Activated T-helper 17 cell treated with anti-CD3 and anti-CD28 coated beads, Interleukin-2, amount 50 U/mL, for 72 hours (primary cell): Measurements from ENCODE around the gene GPC5. TPM values are rescaled to one million over a fixed set of nuclear protein-coding genes. Genes with fewer than 3 reads are reported as not detected.

Experiments used
- ATAC-seq: fragments of 150-1000 bp; cut with Tn5 transposase; replicated peaks from 2 replicates; pipeline ENCODE4 v1.10.0; 2021; ENCODE audit warnings: mild to moderate bottlenecking, moderate library complexity
- H3K27ac Mint-ChIP-seq: one replicate; pipeline ENCODE4 v1.8.0; 2022; ENCODE audit warnings: mixed read lengths
- H3K27me3 Mint-ChIP-seq: one replicate; pipeline ENCODE4 v1.8.0; 2022; ENCODE audit warnings: mixed read lengths
- H3K36me3 Mint-ChIP-seq: one replicate; pipeline ENCODE4 v1.8.0; 2022; ENCODE audit warnings: low read depth, mild to moderate bottlenecking, mixed read lengths
- H3K4me1 Mint-ChIP-seq: one replicate; pipeline ENCODE4 v1.8.0; 2022; ENCODE audit warnings: mixed read lengths
- H3K4me3 Mint-ChIP-seq: one replicate; pipeline ENCODE4 v1.8.0; 2022; ENCODE audit warnings: mild to moderate bottlenecking, mixed read lengths
- H3K9me3 Mint-ChIP-seq: one replicate; pipeline ENCODE4 v1.8.0; 2022; ENCODE audit warnings: mixed read lengths
- total RNA-seq, 2 donors: library from RNA; stranded (reverse); gene quantifications; one replicate each; pipeline ENCODE4 v1.2.3, GENCODE V29; 2022

The GPC5 gene
- total RNA-seq, 2 donors from 2014 or later: 0.09 to 0.29 TPM

DNA sequence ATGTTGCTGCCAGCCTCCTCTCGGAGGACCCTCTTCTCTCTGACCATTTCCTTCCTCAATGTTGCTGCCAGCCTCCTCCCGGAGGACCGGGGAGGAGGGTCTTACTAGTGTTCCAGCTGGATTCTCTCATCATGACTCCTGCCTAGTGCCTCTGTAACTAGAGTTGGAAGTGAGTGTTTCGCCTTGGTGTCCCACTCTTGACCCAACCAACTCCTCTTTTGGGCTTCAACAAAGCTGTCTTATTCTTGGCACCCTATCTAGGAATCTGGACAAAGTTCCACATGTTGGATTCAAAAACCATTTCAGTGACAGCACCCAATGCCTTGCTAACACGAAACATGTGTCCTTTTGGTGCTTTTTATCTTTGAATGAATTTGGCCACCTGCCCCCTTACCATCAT lies 165.4 kb downstream of the GPC5 start:
- Mint-ChIP-seq H3K4me1 (no peaks in the 10 kb centered on the region), H3K36me3 (no peaks in the 10 kb centered on the region), H3K9me3 (no peaks in the 10 kb centered on the region), H3K27ac (no peak overlapping the region), H3K27me3 (no peaks in the 10 kb centered on the region), H3K4me3 (no peak overlapping the region)
- ATAC-seq: no peak

DNA sequence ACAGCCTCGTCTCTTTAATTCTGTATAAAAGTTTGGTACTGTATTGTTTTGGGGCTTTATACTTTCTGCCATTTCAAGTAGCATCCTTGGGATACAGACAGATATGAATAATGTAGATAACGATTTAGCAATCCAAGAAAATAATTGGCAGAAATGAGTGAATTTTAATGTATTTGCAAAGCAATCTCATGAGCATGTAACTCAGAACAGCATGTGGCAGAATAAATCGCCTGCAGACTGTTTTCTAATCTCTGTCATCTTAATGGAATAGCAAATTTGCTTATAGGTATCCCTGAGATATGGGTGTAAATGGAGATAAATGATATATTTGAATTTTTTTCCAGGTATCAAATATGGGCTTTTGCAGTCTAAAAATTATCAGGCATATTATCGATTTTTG lies 166.0 kb downstream of the GPC5 start:
- Mint-ChIP-seq H3K9me3 (no peaks in the 10 kb centered on the region), H3K27me3 (no peaks in the 10 kb centered on the region), H3K4me1 (no peaks in the 10 kb centered on the region), H3K36me3 (no peaks in the 10 kb centered on the region), H3K4me3 (no peak overlapping the region), H3K27ac (no peak overlapping the region)
- no peak for ATAC-seq

DNA sequence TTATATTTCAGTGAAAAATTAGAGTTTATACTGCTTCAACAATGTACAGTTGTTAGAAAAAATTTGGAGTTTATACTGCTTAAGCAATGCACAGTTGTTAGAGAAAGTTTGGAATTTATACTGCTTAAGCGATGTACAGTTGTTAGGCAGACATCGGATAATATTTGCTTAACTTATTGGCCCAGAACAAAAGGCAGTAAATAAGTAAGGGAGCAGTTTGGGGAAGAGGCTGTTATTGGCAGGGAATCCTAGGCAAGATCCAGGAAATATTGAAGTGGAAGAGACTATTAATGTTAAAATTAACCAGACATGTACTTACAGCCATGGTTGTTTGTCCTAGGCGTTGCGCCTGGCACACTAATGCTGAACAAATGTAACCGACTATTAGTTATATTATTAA lies 166.9 kb downstream of the GPC5 start:
- ATAC-seq: no peak
- Mint-ChIP-seq H3K36me3 (no peaks in the 10 kb centered on the region), H3K4me3 (no peak overlapping the region), H3K9me3 (no peaks in the 10 kb centered on the region), H3K27ac (no peak overlapping the region), H3K4me1 (no peaks in the 10 kb centered on the region), H3K27me3 (no peaks in the 10 kb centered on the region)

DNA sequence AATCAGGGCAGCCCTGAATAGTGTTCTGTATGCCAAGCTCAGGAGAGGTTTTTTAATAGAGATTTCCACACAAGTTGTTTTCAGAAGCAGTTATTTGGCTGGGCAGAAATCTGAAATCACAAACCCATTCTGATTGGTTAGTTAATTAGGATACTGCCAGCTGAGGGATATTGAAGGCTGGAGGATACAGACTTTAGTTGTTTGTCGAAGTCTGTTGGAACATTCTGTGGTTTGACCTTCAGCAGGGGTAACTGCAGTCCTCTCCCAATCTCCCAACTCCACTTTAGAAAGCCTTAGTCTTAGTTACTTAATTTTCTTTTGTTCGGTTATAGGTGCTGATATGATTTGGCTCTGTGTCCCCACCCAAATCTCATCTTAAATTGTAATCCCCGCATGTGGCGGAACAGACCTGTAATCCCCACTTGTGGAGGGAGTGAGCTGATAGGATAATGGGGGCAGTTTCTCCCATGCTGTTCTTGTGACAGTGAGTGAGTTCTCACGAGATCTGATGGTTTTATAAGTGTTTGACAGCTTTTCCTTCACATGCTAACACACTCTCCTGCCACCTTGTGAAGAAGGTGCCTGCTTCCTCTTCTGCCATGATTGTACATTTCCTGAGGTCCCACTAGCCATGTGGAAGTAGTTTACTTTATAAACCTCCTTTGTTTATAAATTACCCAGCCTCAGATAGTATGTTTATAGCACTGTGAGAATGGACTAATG lies 169.2 kb downstream of the GPC5 start:
- Mint-ChIP-seq H3K4me3 (no peak overlapping the region), H3K36me3 (no peaks in the 10 kb centered on the region), H3K27ac (no peak overlapping the region), H3K4me1 (no peaks in the 10 kb centered on the region), H3K9me3 (no peaks in the 10 kb centered on the region), H3K27me3 (no peaks in the 10 kb centered on the region)
- no peak for ATAC-seq

DNA sequence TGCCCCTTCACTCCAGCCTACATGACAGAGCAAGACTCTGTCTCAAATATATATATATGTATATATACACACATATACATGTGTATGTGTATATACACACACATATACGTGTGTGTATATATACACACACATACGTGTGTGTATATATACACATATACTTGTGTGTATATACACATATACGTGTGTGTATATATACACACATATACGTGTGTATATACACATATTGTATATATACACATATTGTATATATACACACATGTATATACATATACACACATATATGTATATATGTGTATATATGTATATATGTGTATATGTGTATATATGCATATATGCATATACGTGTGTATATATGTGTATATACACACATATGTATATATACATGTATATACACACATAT lies 173.3 kb downstream of the GPC5 start:
- Mint-ChIP-seq H3K4me1 (no peaks in the 10 kb centered on the region), H3K4me3 (no peak overlapping the region), H3K27ac (no peak overlapping the region), H3K9me3 (no peaks in the 10 kb centered on the region), H3K36me3 (no peaks in the 10 kb centered on the region), H3K27me3 (no peaks in the 10 kb centered on the region)
- no peak for ATAC-seq

DNA sequence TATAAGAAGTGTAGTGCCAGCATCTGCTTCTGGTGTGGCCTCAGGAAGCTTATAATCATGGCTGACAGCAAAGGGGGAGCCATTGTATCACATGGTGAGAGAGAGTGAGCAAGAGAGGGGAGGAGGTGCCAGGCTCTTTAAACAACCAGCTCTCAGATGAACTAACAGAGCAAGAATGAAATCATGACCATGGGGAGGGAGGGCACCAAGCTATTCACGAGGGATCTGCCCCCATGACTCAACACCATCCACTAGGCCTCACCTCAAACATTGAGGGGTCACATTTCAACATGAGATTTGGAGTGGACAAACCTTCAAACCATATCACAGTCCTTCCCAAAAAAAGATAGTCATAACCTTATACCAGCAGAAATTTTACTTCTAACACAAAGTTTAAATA lies 174.0 kb downstream of the GPC5 start:
- Mint-ChIP-seq H3K27me3 (no peaks in the 10 kb centered on the region), H3K36me3 (no peaks in the 10 kb centered on the region), H3K27ac (no peak overlapping the region), H3K9me3 (no peaks in the 10 kb centered on the region), H3K4me1 (no peaks in the 10 kb centered on the region), H3K4me3 (no peak overlapping the region)
- ATAC-seq: no peak

DNA sequence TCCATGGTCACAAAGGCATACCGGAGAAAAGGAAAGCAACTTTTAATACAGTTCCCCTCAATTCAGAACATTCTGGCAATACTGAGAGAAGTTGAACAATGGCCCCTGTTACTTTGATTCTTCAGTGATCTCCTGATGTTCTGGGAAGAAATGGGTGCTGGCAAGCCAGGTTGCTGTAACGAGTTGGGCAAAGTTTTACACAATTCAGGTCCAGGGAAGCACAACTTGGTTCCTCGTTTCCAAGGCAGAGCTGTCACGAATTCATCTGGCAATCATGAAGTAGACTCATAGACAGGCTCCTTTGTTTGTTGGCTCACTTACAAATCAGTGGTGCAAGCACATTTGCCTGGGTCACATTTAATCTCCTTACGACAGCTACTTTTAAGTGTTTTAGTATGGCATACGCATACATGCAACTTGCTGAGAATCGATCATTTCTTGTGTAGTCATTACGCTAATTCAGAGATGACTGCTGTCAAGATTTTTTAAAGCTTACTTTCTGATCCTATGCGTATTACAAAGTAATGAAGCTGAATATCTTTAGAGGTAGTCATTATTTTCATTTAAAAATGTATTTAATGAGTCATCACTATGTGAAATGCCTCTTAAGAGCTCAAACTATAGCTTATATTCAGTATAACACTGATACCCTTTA lies 174.7 kb downstream of the GPC5 start:
- H3K4me1 Mint-ChIP-seq: no peaks in the 10 kb centered on the region
- no peaks in the 10 kb centered on the region for H3K9me3 Mint-ChIP-seq
- H3K36me3 Mint-ChIP-seq: no peaks in the 10 kb centered on the region
- no peaks in the 10 kb centered on the region for H3K27me3 Mint-ChIP-seq
- ATAC-seq: no peak
- no peak overlapping the region for H3K4me3 Mint-ChIP-seq
- no peak overlapping the region for H3K27ac Mint-ChIP-seq

DNA sequence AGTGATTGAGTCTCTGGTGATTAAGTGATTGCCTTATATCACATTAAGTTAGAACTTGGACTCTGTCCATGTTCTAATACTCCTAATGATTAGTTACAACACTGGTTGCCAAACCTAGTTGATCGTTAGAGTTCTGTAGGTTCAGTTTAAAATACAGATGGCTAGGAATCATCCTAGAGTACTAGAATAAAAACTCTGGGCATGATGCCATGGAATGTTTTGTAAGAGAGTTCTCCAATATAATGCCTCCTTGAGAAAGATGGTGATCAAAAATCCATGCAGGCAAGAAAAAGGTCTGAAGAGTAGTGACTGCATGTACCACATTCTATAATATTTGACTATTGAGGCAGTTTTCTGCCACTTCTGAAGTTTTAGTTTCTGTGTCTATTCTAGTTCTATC lies 176.3 kb downstream of the GPC5 start:
- Mint-ChIP-seq H3K9me3 (no peaks in the 10 kb centered on the region), H3K4me3 (no peak overlapping the region), H3K27me3 (no peaks in the 10 kb centered on the region), H3K4me1 (no peaks in the 10 kb centered on the region), H3K36me3 (no peaks in the 10 kb centered on the region), H3K27ac (no peak overlapping the region)
- ATAC-seq: no peak

DNA sequence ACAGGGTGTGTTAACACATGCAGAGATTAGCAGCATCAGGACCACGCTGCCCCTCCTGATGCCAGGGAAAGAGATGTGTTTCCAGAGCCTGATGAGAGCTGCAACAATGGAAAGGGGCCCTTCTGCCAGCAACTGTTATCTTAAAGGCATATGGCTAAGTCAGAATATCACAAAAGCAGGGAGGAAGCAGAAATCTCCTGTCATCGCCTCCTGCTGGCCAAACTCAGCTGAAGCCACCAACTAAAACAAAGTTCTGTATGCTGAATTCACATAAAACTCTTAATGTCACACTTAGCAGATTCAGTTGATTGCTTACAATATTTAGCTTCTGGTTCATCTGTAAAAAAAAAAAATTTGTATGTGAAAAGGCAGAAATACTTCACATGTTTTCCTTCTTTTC lies 178.2 kb downstream of the GPC5 start:
- Mint-ChIP-seq H3K27ac (no peak overlapping the region), H3K36me3 (no peaks in the 10 kb centered on the region), H3K4me1 (no peaks in the 10 kb centered on the region), H3K9me3 (peaks cover 8% of the 10 kb centered on the region), H3K27me3 (no peaks in the 10 kb centered on the region), H3K4me3 (no peak overlapping the region)
- no peak for ATAC-seq

DNA sequence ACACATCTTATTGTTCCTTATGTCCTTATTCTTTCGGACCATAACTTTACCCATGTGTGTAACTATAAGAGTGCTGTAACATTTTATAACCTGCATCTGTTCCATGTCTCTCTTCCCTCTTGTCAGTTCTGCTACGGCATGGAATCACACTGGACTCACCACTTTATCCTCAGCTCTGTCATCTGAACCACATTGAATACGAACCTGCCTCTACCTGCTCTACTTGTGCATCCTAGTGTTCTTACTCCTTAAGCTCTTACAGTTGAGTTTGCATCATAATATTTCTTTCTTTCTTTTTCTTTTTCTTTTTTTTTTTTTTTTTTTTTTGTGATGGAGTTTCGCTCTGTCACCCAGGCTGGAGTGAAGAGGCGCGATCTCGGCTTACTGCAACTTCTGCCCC lies 180.9 kb downstream of the GPC5 start:
- no peaks in the 10 kb centered on the region for H3K27me3 Mint-ChIP-seq

DNA sequence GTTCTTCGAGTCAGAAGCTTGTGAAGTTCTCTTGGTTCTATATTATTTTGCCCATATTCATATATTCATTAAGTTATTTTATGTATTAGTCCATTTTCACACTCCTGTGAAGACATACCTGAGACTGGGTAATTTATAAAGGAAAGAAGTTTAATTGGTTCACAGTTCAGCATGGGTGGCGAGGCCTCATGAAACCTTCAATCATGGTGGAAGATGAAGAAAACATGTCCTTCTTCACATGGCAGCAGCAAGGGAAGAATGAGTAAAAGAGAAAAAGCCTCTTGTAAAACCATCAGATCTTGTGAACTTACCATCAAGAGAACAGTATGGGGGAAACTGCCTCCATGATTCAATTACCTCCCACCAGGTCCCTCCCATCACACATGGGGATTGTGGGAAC lies 182.3 kb downstream of the GPC5 start:
- ATAC-seq: no peak
- H3K27ac Mint-ChIP-seq: no peak overlapping the region
- no peaks in the 10 kb centered on the region for H3K36me3 Mint-ChIP-seq
- H3K4me3 Mint-ChIP-seq: no peak overlapping the region
- peaks cover 8% of the 10 kb centered on the region for H3K9me3 Mint-ChIP-seq
- no peaks in the 10 kb centered on the region for H3K27me3 Mint-ChIP-seq
- no peaks in the 10 kb centered on the region for H3K4me1 Mint-ChIP-seq

More for the DNA sequence above, 180.9 kb downstream of the GPC5 start:
- Mint-ChIP-seq H3K4me1 (no peaks in the 10 kb centered on the region), H3K4me3 (no peak overlapping the region), H3K36me3 (no peaks in the 10 kb centered on the region), H3K27ac (no peak overlapping the region), H3K9me3 (peaks cover 8% of the 10 kb centered on the region)
- ATAC-seq: no peak

DNA sequence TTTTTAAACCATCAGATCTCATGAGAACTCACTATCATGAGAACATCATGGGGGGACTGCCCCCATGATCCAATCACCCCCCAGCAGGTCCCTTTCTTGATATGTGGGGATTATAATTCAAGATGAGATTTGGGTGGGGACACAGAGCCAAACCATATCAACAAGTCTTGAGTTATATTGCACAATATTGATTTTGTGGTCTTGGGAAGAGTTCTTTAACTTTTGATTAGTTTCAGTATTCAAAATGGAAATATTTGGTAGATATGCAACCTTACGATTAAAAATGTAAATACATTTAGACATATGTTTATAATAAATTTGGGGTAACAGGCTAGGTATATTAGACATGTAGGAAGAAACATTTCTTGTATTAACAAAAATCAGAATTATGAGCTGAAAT lies 188.2 kb downstream of the GPC5 start:
- Mint-ChIP-seq H3K36me3 (no peaks in the 10 kb centered on the region), H3K9me3 (peaks cover 4% of the 10 kb centered on the region), H3K27me3 (no peaks in the 10 kb centered on the region), H3K4me1 (no peaks in the 10 kb centered on the region), H3K4me3 (no peak overlapping the region), H3K27ac (no peak overlapping the region)
- ATAC-seq: no peak

DNA sequence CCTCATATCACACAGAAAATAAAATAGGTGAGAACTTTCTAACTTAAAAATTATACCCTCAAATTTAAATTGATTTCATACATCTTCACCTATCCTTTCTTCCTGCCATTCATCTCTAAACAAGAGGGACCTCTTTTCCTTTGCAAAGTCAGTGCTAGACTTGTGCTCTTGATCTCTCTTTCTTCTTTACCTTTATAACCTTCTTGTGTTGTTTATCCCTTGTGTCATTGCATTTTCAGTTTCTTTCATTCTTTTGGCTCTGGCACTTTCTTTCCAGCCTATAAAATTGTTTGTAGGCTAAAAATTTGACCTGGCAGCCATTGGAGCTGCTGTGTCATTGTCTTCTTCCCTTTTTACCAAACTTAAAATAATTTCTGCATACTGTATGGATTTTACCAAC lies 190.1 kb downstream of the GPC5 start:
- no peaks in the 10 kb centered on the region for H3K4me1 Mint-ChIP-seq
- peaks cover 4% of the 10 kb centered on the region for H3K9me3 Mint-ChIP-seq
- no peaks in the 10 kb centered on the region for H3K27me3 Mint-ChIP-seq
- no peak for ATAC-seq
- H3K36me3 Mint-ChIP-seq: no peaks in the 10 kb centered on the region
- H3K4me3 Mint-ChIP-seq: no peak overlapping the region
- H3K27ac Mint-ChIP-seq: no peak overlapping the region

DNA sequence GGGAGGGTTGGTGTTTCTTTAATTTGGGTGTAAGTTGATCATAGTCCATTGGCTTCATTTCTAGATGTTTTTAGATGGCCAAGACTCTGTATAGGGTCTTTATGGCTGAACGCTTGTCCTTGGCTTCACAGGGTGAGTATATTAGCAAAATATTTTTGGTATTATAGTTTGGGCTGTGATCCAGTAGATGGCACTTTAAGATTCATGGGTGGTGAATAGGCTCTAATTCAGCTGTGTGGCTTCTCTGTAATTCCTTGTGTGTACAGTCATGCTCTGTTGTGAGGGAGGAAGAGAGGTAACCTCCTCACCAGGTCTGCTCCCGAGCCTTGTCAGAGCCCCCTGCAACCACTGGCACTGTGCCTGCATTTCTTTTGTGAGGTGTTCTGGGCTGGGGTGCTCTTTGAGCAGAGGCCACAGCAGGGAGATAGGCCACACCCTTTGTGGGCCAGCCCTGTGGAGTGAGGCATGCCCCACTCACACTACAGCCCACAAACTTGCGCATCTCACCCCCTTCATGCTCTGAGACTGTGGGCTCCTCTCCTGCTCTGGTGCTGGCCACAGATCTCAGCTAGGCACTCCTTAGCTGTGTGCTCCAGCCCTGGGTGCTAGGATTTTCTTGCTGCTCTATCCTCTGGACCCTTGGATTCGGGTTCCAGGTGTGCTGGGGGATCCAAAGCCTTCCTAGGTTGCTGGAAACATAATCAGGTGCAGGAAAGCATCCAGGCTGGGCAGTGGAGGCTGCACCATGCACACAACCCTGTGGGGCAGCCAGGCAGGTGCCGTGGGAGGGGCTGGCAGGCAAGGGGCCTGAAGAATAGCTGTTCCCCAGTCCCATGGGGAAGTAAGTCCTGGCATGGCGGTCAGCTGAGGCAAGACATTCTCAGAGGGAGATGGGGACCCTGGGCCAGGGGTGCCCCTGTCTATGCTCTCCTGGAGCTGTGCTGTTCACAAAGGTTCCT lies 193.9 kb downstream of the GPC5 start:
- Mint-ChIP-seq H3K9me3 (peaks cover 8% of the 10 kb centered on the region), H3K27ac (no peak overlapping the region), H3K27me3 (no peaks in the 10 kb centered on the region), H3K36me3 (no peaks in the 10 kb centered on the region), H3K4me1 (no peaks in the 10 kb centered on the region), H3K4me3 (no peak overlapping the region)
- ATAC-seq: no peak

DNA sequence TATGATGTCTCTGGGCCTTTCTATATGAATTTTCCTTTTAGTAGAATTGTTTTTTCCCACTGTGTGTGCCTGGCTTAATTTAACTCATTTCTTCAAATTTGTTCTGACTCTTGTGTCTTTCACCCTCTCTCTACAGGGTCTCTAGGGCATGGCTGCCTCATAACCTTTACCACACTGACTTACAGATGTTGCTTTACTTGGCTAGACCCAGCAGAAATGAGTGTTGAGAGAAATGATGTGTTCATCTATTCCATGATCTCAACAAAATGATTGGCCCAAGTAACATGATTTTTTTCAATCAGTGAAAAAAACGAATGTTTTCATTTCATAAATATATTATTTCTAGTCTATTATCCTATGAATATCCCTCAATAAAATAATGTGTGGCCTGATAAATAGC lies 195.0 kb downstream of the GPC5 start:
- Mint-ChIP-seq H3K4me3 (no peak overlapping the region), H3K4me1 (no peaks in the 10 kb centered on the region), H3K27me3 (no peaks in the 10 kb centered on the region), H3K36me3 (no peaks in the 10 kb centered on the region), H3K27ac (no peak overlapping the region), H3K9me3 (peaks cover 8% of the 10 kb centered on the region)
- no peak for ATAC-seq
